Tibial nerve (tissue), 4 donors: ENCODE data around the gene PEX6.

Experiments used
- EP300 ChIP-seq, 2 donors: sonication (generic); formaldehyde crosslinking; IDR thresholded peaks; one replicate each; pipeline ENCODE4 v1.6.1; 2017; ENCODE audit warnings: antibody characterized with exemption in 2 of 2, mild to moderate bottlenecking in 1 of 2
- POLR2A ChIP-seq, 2 donors: fragments of 450-650 bp; IDR thresholded peaks; one replicate each; pipeline ENCODE4 v1.6.1; 2017; ENCODE audit warnings: antibody characterized with exemption in 2 of 2, mild to moderate bottlenecking in 2 of 2, moderate library complexity in 2 of 2
- TF ChIP-seq, protein P1 (sequence below), 5 experiments: fragments of 200-600 bp in 3 of 5; fragments of 450-650 bp in 2 of 5; sonication (generic) in 3 of 5; IDR thresholded peaks; one replicate each; pipeline ENCODE4 v1.5.1; 2016 to 2019; ENCODE audit warnings: antibody characterized with exemption in 5 of 5, mild to moderate bottlenecking in 3 of 5, moderate library complexity in 2 of 5

- TF ChIP-seq, protein P1, sequence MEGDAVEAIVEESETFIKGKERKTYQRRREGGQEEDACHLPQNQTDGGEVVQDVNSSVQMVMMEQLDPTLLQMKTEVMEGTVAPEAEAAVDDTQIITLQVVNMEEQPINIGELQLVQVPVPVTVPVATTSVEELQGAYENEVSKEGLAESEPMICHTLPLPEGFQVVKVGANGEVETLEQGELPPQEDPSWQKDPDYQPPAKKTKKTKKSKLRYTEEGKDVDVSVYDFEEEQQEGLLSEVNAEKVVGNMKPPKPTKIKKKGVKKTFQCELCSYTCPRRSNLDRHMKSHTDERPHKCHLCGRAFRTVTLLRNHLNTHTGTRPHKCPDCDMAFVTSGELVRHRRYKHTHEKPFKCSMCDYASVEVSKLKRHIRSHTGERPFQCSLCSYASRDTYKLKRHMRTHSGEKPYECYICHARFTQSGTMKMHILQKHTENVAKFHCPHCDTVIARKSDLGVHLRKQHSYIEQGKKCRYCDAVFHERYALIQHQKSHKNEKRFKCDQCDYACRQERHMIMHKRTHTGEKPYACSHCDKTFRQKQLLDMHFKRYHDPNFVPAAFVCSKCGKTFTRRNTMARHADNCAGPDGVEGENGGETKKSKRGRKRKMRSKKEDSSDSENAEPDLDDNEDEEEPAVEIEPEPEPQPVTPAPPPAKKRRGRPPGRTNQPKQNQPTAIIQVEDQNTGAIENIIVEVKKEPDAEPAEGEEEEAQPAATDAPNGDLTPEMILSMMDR (IDR thresholded peaks at IDR 0.05), result no peak
- TF ChIP-seq POLR2A (IDR thresholded peaks at IDR 0.05) (no peak), EP300 (IDR thresholded peaks at IDR 0.05) (no peak)
Measured at GRCh38 chr6:42962096-42962495, 16.9 kb downstream of the PEX6 start.
